IMR-90 (cell line): ENCODE measurements around the gene PTPRN2. TPM values are rescaled to one million over a fixed set of nuclear protein-coding genes. Genes with fewer than 3 reads are reported as not detected.

Experiments
- ATAC-seq: fragments of 200-7000 bp; cut with Tn5 transposase; 2 replicates; pipeline ENCODE4 v1.9.1; 2020; ENCODE audit warnings: low read depth, mild to moderate bottlenecking, moderate library complexity
- BruUV-seq: library from RNA; stranded (reverse); fragments of 400-500 nt; replicated peaks from 2 replicates; lab custom pipeline; 2021; lab: Mats Ljungman, UMichigan
- CTCF ChIA-PET: fragments of 300-600 bp; formaldehyde crosslinking; extraction: SDS; loops from one replicate; lab custom pipeline; 2021; ENCODE audit warnings: antibody characterized with exemption; lab: Yijun Ruan, JAX
- POLR2A ChIA-PET: fragments of 300-600 bp; sonication (Branson Sonifier 250); formaldehyde crosslinking; loops from one replicate; lab custom pipeline; 2022; ENCODE audit warnings: antibody characterized with exemption; ENCODE audit not compliant: unreplicated experiment; lab: Charles Lee
- DNase-seq: peaks from one replicate; pipeline ENCODE4 v3.0.0; 2013
- H2AFZ ChIP-seq: replicated peaks from 2 replicates; pipeline ENCODE3; 2013; ENCODE audit warnings: low read length, mild to moderate bottlenecking; ENCODE audit not compliant: poor library complexity
- H2AK5ac ChIP-seq: 2 replicates; pipeline ENCODE4 v1.6.1; 2013; ENCODE audit warnings: low read depth, low read length, inconsistent platforms
- H2AK9ac ChIP-seq: replicated peaks from 2 replicates; pipeline ENCODE3; 2013; ENCODE audit warnings: mild to moderate bottlenecking, low read depth, low read length, moderate library complexity; ENCODE audit not compliant: poor library complexity
- H2BK120ac ChIP-seq: 2 replicates; pipeline ENCODE4 v1.6.1; 2013; ENCODE audit warnings: low read depth, low read length, inconsistent platforms
- H2BK15ac ChIP-seq: 3 replicates; pipeline ENCODE4 v1.6.1; 2013; ENCODE audit warnings: low read depth, low read length, inconsistent platforms
- H2BK20ac ChIP-seq: 2 replicates; pipeline ENCODE4 v1.6.1; 2013; ENCODE audit warnings: low read depth, mild to moderate bottlenecking, inconsistent platforms, low read length, moderate library complexity
- H2BK5ac ChIP-seq: 2 replicates; pipeline ENCODE4 v1.6.1; 2013; ENCODE audit warnings: mild to moderate bottlenecking, low read depth, low read length, inconsistent platforms; ENCODE audit not compliant: poor library complexity, severe bottlenecking
- H3K14ac ChIP-seq: replicated peaks from 2 replicates; pipeline ENCODE4 v1.6.1; 2013; ENCODE audit warnings: low read depth, low read length, inconsistent platforms
- H3K18ac ChIP-seq: 2 replicates; pipeline ENCODE4 v1.6.1; 2013; ENCODE audit warnings: low read depth, low read length, control low read depth
- H3K23ac ChIP-seq: 2 replicates; pipeline ENCODE4 v1.6.1; 2013; ENCODE audit warnings: low read depth, low read length, inconsistent platforms
- H3K27ac ChIP-seq: 2 replicates; pipeline ENCODE4 v1.5.1; 2013; ENCODE audit warnings: mild to moderate bottlenecking, control low read depth, low read length; ENCODE audit not compliant: insufficient read depth
- H3K27me3 ChIP-seq: 2 replicates; pipeline ENCODE4 v1.6.1; 2013; ENCODE audit warnings: low read length; ENCODE audit not compliant: control insufficient read depth, insufficient read depth
- H3K36me3 ChIP-seq: 2 replicates; pipeline ENCODE4 v1.6.1; 2013; ENCODE audit warnings: low read length, mixed read lengths; ENCODE audit not compliant: control insufficient read depth, insufficient read depth
- H3K4ac ChIP-seq: 2 replicates; pipeline ENCODE4 v1.6.1; 2013; ENCODE audit warnings: low read depth, low read length, inconsistent platforms
- H3K4me1 ChIP-seq: 2 replicates; pipeline ENCODE4 v1.6.1; 2013; ENCODE audit warnings: low read length, mixed read lengths; ENCODE audit not compliant: control insufficient read depth, insufficient read depth
- H3K4me2 ChIP-seq: 2 replicates; pipeline ENCODE4 v1.6.1; 2013; ENCODE audit warnings: low read depth, mild to moderate bottlenecking, control low read depth, low read length, moderate library complexity
- H3K4me3 ChIP-seq: 2 replicates; pipeline ENCODE4 v1.5.1; 2013; ENCODE audit warnings: low read depth, mild to moderate bottlenecking, control low read depth, low read length, moderate library complexity; ENCODE audit not compliant: insufficient read depth
- H3K56ac ChIP-seq: 2 replicates; pipeline ENCODE4 v1.6.1; 2013; ENCODE audit warnings: low read length, inconsistent platforms; ENCODE audit not compliant: insufficient read depth; ENCODE audit errors: extremely low read depth
- H3K79me1 ChIP-seq, 2 experiments: 2 replicates each; pipeline ENCODE4 v1.6.1; 2013; ENCODE audit warnings: low read length in 2 of 2, inconsistent platforms in 1 of 2, low read depth in 1 of 2
- H3K9ac ChIP-seq: 2 replicates; pipeline ENCODE4 v1.6.1; 2013; ENCODE audit warnings: low read depth, low read length, control low read depth
- H3K9me1 ChIP-seq: 2 replicates; pipeline ENCODE4 v1.6.1; 2013; ENCODE audit warnings: low read length, inconsistent platforms; ENCODE audit not compliant: insufficient read depth
- H3K9me3 ChIP-seq: 2 replicates; pipeline ENCODE4 v1.6.1; 2013; ENCODE audit warnings: low read length; ENCODE audit not compliant: control insufficient read depth, insufficient read depth
- H4K20me1 ChIP-seq: 2 replicates; pipeline ENCODE4 v1.6.1; 2013; ENCODE audit warnings: low read length, inconsistent platforms; ENCODE audit not compliant: insufficient read depth
- H4K5ac ChIP-seq: 2 replicates; pipeline ENCODE4 v1.6.1; 2013; ENCODE audit warnings: mild to moderate bottlenecking, low read depth, low read length, control low read depth
- H4K8ac ChIP-seq, 2 experiments: 2 replicates each; pipeline ENCODE4 v1.6.1; 2013; ENCODE audit warnings: low read depth in 2 of 2, low read length in 2 of 2, control low read depth in 1 of 2, inconsistent platforms in 1 of 2
- H4K91ac ChIP-seq: 2 replicates; pipeline ENCODE4 v1.6.1; 2013; ENCODE audit warnings: low read depth, low read length, inconsistent platforms; ENCODE audit not compliant: insufficient read depth
- CEBPB ChIP-seq: IDR thresholded peaks from 2 replicates; pipeline ENCODE4 v1.6.1; 2012; ENCODE audit warnings: low read depth, low read length, improper control_type of control experiment
- MAFK ChIP-seq: IDR thresholded peaks from 2 replicates; pipeline ENCODE4 v1.6.1; 2012; ENCODE audit warnings: low read depth, low read length, improper control_type of control experiment
- WGBS, 2 experiments: methylation state at CpG; one replicate each; pipeline versions ENCODE4 v1.1.5 to v1.1.7; 2013; ENCODE audit warnings: missing lambda C conversion rate in 2 of 2; ENCODE audit not compliant: insufficient read length in 1 of 2; ENCODE audit errors: extremely low coverage in 2 of 2; 5-methylcytosine and 5-hydroxymethylcytosine counted together
- dilution Hi-C: fragments of 300-500 bp; cut with HindIII; formaldehyde crosslinking; loops from one replicate; pipeline ENCODE4 v1.14.3; 2018; ENCODE audit warnings: low sequenced_read_pairs; ENCODE audit not compliant: unreplicated experiment
- in situ Hi-C: fragments of 300-500 bp; cut with MboI; formaldehyde crosslinking; loops from 3 replicates; pipeline ENCODE4 v1.14.3; 2019; ENCODE audit warnings: low sequenced_read_pairs, inconsistent platforms, mixed read lengths
- intact Hi-C: fragments of 100-400 bp; cut with micrococcal nuclease; formaldehyde crosslinking; loops from 2 replicates; pipeline ENCODE4 v1.10.0; 2022
- polyA plus RNA-seq, 3 experiments: library from polyadenylated mRNA; depleted of rRNA; stranded (reverse); fragments of >200 nt; gene quantifications; 2 replicates each; pipeline ENCODE4 v1.2.3, GENCODE V29; 2012; ENCODE audit warnings: low replicate concordance in 1 of 3
- total RNA-seq: library from RNA; depleted of rRNA; stranded (reverse); fragments of >200 nt; gene quantifications from 2 replicates; pipeline ENCODE4 v1.2.3, GENCODE V29; 2012

Gene PTPRN2
- total and polyA plus RNA-seq, 2 of the 4 experiments (the other 2 are of a cell fraction) = 0.03 TPM; not detected in 1

GRCh38 chr7:157898802-157899505 is 688.7 kb downstream of the PTPRN2 start:
- Histone ChIP-seq H3K4me1 (no peaks in the 10 kb centered on the region), H3K14ac (no peak overlapping the region), H2AFZ (no peak overlapping the region), H3K23ac (no peak overlapping the region), H3K18ac (no peak overlapping the region), H3K4me3 (no peak overlapping the region), H2BK20ac (no peak overlapping the region), H3K4me2 (no peak overlapping the region), H2BK15ac (no peak overlapping the region), H2AK9ac (no peak overlapping the region), H3K9me3 (peaks cover 56% of the 10 kb centered on the region), H2BK120ac (no peak overlapping the region), H3K9ac (no peak overlapping the region), H2BK5ac (no peak overlapping the region), H4K5ac (no peak overlapping the region), H3K36me3 (no peaks in the 10 kb centered on the region), H3K56ac (no peak overlapping the region), H2AK5ac (no peak overlapping the region), H3K27ac (no peak overlapping the region), H4K91ac (no peak overlapping the region), H4K20me1 (no peaks in the 10 kb centered on the region), H4K8ac (no peak overlapping the region), H3K79me1 (no peaks in the 10 kb centered on the region), H3K9me1 (no peaks in the 10 kb centered on the region), H3K4ac (no peak overlapping the region), H3K27me3 (no peaks in the 10 kb centered on the region)
- WGBS, 2 experiments = 60% methylated on average over 3 of the region's 17 CpGs; no CpG with 5 or more reads in 1 of the 2 experiments
- intact Hi-C loops = no loop called here
- ATAC-seq (no peak), DNase-seq (no peak)
- ChIA-PET CTCF (no interaction called here), POLR2A (no interaction called here)
- no TSS peak for BruUV-seq
- dilution Hi-C loops = no loop called here
- TF ChIP-seq MAFK (no peak), CEBPB (0 out of 2 replicates have a peak, but pooled peaks have one; percentile 16)
- in situ Hi-C loops = no loop called here
